Activated naive CD8-positive, alpha-beta T cell treated with anti-CD3 and anti-CD28 coated beads for 36 hours (primary cell): Measurements from ENCODE around the gene ZFYVE9. TPM values are rescaled to one million over a fixed set of nuclear protein-coding genes. Genes with fewer than 3 reads are reported as not detected.

ENCODE experiments used
- DNase-seq: peaks from one replicate; pipeline ENCODE4 v3.0.0; 2021
- H3K27ac Mint-ChIP-seq: one replicate; pipeline ENCODE4 v1.8.0; 2022; ENCODE audit warnings: mild to moderate bottlenecking, moderate library complexity, mixed read lengths
- H3K27me3 Mint-ChIP-seq: one replicate; pipeline ENCODE4 v1.8.0; 2022; ENCODE audit warnings: mild to moderate bottlenecking, mixed read lengths
- H3K36me3 Mint-ChIP-seq: one replicate; pipeline ENCODE4 v1.8.0; 2021; ENCODE audit warnings: mild to moderate bottlenecking, mixed read lengths
- H3K4me1 Mint-ChIP-seq: one replicate; pipeline ENCODE4 v1.8.0; 2021; ENCODE audit warnings: mixed read lengths
- H3K4me3 Mint-ChIP-seq: one replicate; pipeline ENCODE4 v1.8.0; 2022; ENCODE audit warnings: mild to moderate bottlenecking, moderate library complexity, mixed read lengths
- H3K9me3 Mint-ChIP-seq: one replicate; pipeline ENCODE4 v1.8.0; 2022; ENCODE audit warnings: mixed read lengths
- total RNA-seq, 2 experiments: library from RNA; stranded (reverse); gene quantifications; one replicate each; pipeline ENCODE4 v1.2.3, GENCODE V29; 2021

Gene ZFYVE9
- total RNA-seq, 2 experiments from 2014 or later = 6.1 to 6.3 TPM

DNA sequence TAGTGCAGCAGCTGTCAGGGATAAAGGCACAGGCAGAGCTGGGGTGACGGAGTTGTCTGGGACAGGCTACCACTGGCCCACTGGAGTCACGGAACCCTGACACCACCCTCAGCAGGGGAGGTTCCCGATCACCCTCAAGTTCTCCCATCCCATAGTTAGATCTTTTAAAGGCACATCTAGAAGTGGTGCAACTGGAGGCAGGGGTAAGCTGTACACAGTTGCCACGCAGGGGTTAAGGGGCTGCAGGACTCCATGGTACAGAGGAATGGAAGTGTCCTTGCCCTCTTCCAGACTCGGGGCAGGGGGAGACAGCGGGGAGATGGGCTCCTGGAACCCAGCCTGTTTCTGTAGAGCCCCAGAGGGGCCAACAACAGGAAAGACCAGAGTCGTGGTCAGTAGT is 210.8 kb downstream of the ZFYVE9 start:
- no peak overlapping the region for H3K27ac Mint-ChIP-seq
- H3K36me3 Mint-ChIP-seq = peaks cover 16% of the 10 kb centered on the region
- H3K4me1 Mint-ChIP-seq = peaks cover 2% of the 10 kb centered on the region
- H3K27me3 Mint-ChIP-seq = no peaks in the 10 kb centered on the region
- no peak overlapping the region for H3K4me3 Mint-ChIP-seq
- H3K9me3 Mint-ChIP-seq = no peaks in the 10 kb centered on the region
- DNase-seq = no peak

DNA sequence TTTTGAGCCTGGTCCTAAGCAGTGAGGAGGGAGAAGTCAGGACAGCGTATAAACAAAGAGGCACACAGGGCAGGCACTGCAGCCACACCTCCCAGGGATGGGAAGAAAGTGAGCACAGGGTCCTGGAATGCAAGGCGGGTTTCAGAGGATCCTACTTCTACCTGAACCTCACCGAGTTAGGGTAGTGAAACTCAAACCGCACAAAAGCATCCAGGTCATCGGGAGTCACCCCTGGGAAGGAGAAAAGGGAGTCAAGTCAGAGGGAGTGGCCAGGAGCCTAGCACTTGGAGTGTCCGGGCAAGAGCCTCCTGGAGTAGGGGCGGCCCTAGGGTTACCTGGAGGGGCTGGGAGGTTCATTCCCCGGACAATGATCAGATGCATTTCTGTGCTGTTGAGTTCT is 213.5 kb downstream of the ZFYVE9 start:
- Mint-ChIP-seq H3K27me3 (no peaks in the 10 kb centered on the region), H3K4me3 (no peak overlapping the region), H3K27ac (peak overlapping the region; percentile 4), H3K36me3 (peaks cover 25% of the 10 kb centered on the region), H3K9me3 (no peaks in the 10 kb centered on the region), H3K4me1 (no peaks in the 10 kb centered on the region)
- DNase-seq = no peak

DNA sequence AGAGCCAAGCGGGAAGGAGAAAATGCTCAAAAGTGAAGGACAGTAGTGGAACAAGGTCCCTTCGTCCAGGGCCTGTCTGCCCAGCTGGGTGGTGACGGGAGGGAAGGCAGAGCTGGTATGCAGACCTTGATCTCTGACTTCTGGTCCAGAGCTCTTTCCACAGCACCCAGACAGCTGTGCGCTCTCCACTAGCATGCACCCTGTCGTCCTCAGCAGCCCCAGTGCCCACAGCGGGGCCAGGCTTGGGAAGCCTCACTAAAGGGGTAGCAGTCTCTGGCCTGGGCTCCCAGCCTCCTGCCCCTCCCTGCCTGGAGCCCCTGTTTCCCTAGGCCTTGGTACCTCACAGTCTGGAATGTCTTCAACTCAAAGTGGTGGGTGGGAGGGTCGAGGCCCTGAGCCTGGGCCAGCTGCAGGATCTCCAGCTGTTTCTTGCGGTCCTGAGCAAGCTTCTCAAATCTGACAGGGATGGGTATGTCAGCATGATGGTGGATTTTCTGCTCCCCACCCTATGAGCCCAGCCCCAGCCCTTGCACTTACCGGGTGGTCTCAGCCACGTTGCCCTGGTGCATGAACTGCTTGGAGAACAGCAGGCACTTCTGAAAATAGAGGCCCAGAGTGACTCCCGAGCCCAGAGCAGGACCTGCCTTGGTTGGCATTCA is 214.1 kb downstream of the ZFYVE9 start:
- Mint-ChIP-seq H3K27me3 (no peaks in the 10 kb centered on the region), H3K27ac (peak overlapping the region; percentile 65), H3K9me3 (no peaks in the 10 kb centered on the region), H3K4me1 (no peaks in the 10 kb centered on the region), H3K36me3 (peaks cover 25% of the 10 kb centered on the region), H3K4me3 (no peak overlapping the region)
- DNase-seq = no peak

DNA sequence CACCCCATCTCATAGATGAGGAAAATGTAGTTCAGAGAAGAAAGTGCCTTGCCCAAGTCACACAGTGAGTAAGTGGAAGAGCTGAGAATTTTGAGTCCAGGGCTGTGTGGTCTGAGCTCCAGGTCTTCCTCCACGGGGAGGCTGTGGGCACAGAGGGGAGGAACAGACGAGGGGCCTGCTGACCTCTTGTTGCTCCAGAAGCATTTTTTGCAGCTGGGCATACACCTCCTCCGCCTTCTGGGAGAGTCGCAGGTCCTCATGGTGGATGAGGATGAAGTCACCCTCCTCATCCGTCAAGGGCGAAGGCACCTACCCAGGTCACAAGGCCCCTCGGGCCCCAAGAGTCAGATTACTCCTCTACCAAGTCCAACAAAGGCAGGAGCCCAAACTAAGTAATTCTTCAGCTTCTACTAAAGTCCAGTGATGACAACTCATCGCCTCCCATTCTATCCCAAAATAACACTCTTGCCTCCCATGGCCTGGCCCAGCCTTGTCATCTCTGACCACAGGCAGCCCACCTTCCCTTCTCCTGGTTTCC is 215.0 kb downstream of the ZFYVE9 start:
- Mint-ChIP-seq H3K4me1 (peaks cover 2% of the 10 kb centered on the region), H3K4me3 (no peak overlapping the region), H3K36me3 (peaks cover 25% of the 10 kb centered on the region), H3K27me3 (no peaks in the 10 kb centered on the region), H3K27ac (peak overlapping the region; percentile 65), H3K9me3 (no peaks in the 10 kb centered on the region)
- DNase-seq = no peak

DNA sequence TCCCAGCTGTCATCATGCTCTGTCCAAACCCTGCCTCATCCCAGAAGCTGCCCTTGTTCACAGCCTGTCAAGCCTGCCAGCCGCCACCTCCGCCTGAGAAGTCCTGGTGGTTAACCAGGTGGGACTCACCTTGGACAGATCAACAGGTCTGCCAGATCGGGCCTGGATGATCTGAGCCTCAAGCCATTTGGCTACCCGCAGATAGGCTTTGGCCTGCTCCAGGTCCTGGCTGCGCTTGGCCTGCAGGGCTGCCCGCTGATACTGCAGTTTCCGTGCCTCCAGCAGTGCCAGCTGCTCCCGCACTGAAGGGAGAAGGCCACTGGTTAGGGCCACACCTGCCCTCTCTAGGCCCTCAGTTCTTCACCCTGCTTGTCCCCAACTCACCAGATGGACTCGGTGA is 215.5 kb downstream of the ZFYVE9 start:
- H3K27me3 Mint-ChIP-seq = no peaks in the 10 kb centered on the region
- no peak overlapping the region for H3K4me3 Mint-ChIP-seq
- DNase-seq = no peak
- H3K27ac Mint-ChIP-seq = no peak overlapping the region
- H3K4me1 Mint-ChIP-seq = peaks cover 2% of the 10 kb centered on the region
- H3K9me3 Mint-ChIP-seq = no peaks in the 10 kb centered on the region
- H3K36me3 Mint-ChIP-seq = peaks cover 25% of the 10 kb centered on the region

DNA sequence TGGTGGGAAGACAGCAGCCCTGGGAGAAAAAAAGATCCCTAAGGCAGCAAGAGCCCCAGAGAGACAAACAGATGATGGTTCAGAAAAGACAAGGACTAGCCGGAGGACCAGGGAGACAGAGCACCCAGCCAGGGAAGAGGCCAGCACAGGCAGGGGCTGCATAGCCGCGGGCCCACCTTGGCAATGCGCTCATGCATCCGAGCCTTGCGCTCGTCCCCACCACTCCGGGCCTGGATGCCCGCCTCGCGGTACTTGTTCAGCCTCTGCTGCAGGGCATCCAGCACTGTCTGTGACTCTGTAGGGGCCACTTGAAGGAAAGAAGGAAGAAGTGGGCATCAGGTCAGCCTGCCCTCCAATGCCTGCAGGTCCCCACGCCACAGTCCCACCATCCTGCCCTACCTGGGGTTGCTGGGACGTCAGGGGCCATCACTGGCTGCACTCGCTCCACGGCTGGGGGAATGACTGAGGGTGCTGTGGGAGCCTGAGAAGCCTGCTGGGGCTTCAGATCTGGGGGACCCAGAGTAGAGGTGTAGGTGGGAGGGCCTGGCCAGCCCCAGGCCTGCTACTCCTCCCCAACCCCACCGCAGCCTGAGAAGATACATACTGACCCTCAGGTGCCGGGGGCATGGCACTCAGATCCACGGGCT is 217.1 kb downstream of the ZFYVE9 start:
- peaks cover 32% of the 10 kb centered on the region for H3K36me3 Mint-ChIP-seq
- H3K9me3 Mint-ChIP-seq = no peaks in the 10 kb centered on the region
- H3K4me1 Mint-ChIP-seq = peaks cover 5% of the 10 kb centered on the region
- no peak overlapping the region for H3K27ac Mint-ChIP-seq
- DNase-seq = no peak
- no peaks in the 10 kb centered on the region for H3K27me3 Mint-ChIP-seq
- H3K4me3 Mint-ChIP-seq = no peak overlapping the region

DNA sequence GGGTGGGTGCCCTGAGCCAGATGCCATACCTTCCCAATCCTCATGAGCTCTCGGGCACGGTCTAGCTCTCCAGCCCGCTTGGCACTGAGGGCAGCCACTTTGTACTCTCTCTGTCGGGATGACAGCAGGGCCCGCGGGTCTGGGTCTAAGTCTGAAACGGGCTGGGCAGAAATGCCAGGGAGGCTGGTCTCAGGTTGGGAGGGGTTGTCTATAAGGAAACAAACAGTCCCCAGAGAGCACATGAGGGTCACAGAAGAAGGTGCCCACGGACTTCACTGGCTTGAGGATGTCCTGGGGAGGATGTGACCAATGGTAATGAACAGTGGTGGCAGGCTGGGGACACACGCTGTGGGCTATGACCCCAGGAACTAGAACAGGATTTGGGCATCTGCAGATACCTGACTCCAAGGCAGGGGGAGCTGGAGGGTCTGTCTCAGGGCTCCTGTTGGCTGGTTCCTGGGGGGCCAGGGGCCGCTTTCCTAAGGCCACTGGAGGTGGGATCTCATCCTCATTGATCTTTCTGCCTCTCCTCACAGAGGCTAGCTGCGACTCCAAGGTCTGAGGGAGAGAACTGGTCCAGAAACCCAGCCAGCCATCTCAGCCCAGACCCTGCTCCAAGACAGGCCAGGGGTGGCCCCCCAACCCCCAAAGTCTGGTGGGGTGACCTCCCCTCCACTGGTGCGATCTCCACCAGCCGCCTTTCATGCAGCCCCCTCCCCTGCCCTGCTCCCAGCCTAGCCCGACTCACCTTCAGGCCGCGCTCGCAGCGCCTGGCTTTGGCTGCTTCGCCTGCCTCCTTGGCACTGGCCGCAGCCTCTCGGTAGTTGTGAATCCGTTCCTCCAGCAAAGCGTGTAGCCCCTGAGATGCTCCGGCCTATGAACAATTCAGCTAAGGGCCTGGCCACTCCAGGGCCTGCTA is 218.0 kb downstream of the ZFYVE9 start:
- no peak overlapping the region for H3K4me3 Mint-ChIP-seq
- no peak for DNase-seq
- no peaks in the 10 kb centered on the region for H3K9me3 Mint-ChIP-seq
- peaks cover 31% of the 10 kb centered on the region for H3K36me3 Mint-ChIP-seq
- no peak overlapping the region for H3K27ac Mint-ChIP-seq
- H3K27me3 Mint-ChIP-seq = no peaks in the 10 kb centered on the region
- H3K4me1 Mint-ChIP-seq = peaks cover 12% of the 10 kb centered on the region

DNA sequence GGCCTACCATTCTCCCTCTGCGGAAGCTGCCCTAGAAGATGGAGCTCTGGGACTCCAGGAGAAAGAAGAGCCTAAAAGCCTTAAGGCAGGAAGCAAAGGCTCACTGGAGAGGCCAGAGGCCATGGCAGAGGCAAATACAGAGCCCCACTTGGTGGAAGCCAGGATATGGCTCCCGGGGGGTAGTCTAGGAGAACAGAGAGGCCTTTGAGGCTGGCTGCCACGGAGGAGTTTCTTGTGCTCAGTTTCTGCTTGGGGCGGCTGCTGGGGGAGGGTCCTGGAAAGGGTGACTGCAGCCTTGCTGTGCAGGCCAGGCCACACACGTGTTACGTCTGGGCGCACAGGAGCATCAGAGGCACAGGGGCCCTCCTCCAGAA is 218.7 kb downstream of the ZFYVE9 start:
- H3K4me3 Mint-ChIP-seq = no peak overlapping the region
- peaks cover 29% of the 10 kb centered on the region for H3K36me3 Mint-ChIP-seq
- no peaks in the 10 kb centered on the region for H3K27me3 Mint-ChIP-seq
- no peak for DNase-seq
- no peak overlapping the region for H3K27ac Mint-ChIP-seq
- peaks cover 15% of the 10 kb centered on the region for H3K4me1 Mint-ChIP-seq
- no peaks in the 10 kb centered on the region for H3K9me3 Mint-ChIP-seq

DNA sequence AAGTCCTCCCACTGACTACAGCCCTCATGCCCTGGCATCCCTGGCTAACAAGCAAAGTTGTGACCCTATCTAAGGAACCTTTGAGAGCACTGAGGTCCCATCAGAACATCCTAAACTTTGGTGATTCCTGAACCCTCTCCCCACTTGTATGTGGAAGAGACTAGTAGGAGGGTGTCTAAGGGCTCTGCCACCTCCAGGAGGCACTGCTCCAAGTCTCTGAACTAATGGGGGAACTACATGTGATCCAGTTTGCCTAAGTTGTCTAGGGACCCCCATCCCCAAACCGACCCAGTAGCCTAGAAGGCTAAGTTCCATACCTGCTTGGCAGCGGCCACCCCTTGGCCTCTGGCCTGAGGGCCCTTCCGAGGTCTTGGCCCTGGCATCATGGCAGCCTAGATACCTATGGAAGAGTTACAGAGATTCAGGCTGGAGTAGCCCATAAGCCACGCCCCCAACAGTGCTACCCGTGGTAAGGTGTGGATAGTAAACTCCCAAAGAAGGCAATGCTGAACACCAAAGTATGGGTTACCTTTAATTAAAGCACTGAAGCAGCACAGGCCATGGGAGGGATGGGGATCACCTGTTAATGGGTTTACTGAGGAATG is 222.4 kb downstream of the ZFYVE9 start:
- DNase-seq = no peak
- peaks cover 22% of the 10 kb centered on the region for H3K36me3 Mint-ChIP-seq
- H3K9me3 Mint-ChIP-seq = no peaks in the 10 kb centered on the region
- peak overlapping the region; percentile 62 for H3K27ac Mint-ChIP-seq
- H3K4me1 Mint-ChIP-seq = peaks cover 35% of the 10 kb centered on the region
- peak overlapping the region; percentile 98 for H3K4me3 Mint-ChIP-seq
- no peaks in the 10 kb centered on the region for H3K27me3 Mint-ChIP-seq

DNA sequence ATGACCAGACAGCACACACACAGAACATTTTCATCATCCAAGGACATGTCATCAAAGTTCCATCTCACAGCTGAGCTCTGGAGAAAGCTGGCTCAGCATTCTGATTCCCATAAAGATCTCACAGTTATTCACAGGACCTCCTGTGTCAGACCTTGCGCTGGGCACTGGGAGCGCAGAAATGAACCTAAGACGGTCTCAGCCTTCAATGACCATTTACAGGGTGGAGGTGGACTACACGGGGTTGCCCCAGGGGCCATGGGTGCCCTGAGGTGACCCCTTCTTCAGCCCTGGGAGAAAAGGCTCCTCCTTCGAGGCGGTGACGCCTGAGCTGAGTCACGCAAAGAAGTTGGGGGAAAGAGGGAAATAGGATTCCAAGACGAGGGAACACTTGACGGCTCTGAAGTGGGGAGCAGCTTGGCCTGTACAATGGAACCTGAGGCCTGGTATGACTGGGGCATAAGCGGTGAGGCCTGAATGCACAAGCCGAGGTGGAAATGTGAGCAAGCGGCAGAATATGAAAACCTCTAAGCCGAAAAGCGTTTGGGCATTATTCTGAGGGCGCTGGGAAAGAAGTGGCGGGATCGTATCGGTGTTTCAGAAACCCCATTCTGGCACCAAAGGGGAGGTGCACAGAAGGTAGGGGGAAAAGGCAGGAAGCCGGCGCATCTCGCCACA is 223.3 kb downstream of the ZFYVE9 start:
- DNase-seq = peak; percentile 22
- Mint-ChIP-seq H3K36me3 (peaks cover 21% of the 10 kb centered on the region), H3K9me3 (no peaks in the 10 kb centered on the region), H3K27ac (peak overlapping the region; percentile 95), H3K4me1 (peaks cover 35% of the 10 kb centered on the region), H3K27me3 (no peaks in the 10 kb centered on the region), H3K4me3 (peak overlapping the region; percentile 98)

DNA sequence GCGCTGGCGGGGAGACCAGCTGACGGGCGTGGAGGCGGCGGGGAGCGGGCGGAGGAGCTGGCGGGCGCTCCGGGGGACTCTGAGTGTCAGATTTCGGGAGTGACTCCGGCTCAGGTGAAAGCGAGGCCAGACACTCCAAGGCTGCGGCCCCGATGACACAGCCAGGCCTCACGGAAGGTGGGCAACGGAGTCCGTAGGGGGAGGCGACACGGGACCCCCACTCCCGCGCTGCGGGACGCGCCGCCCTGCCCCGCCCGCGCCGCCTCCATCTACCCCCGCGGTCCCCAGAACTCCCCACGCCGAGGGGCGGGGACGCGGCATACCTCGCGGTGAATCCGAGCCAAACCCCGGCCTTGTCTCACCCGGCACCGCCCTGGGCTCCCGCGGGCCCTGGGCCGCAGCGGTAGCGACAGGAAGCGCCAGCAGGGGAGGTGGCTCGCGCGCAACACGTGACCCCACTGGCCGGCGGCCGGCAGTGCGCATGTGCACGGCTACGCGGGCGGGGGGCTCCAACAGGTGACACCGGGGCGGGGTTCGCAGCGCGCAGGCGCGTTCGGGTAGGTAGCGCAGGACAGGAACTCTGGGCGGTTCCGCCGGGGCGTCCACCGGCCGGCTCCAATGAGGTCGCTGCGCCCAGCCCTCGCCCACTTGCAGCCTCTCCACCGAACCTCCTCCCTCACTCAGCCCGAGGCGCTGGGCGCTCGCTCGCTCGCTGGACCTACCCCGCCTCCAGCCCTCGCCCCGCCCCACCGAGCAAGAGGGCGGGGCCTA is 224.0 kb downstream of the ZFYVE9 start, which contains the start of gene CC2D1B:
CC2D1B (minus strand) TSS at position 460 of the 771 bp plus-strand sequence. CDS start 1,585 bp downstream, outside the sequence.
- Mint-ChIP-seq H3K9me3 (no peaks in the 10 kb centered on the region), H3K4me1 (peaks cover 35% of the 10 kb centered on the region), H3K27me3 (no peaks in the 10 kb centered on the region), H3K27ac (peak within 1 kb of the TSS; percentile 95), H3K4me3 (peak within 1 kb of the TSS; percentile 98), H3K36me3 (peaks cover 24% of the 10 kb centered on the region)
- DNase-seq = peak; percentile 100

DNA sequence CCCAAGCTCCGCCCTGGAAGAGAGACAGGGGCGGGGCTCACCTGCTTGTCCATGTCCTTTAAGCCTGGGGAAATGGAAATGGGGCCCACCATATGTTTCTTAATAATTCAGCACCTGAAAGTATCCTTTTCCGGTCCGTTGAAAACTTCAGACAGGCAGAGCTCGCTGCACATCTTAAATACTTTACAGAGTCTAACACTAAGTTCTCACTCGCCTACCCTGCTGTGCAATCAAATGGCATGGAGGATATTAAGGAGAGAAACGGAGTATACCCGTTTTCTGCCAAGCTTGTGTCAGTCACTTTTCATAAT is 224.6 kb downstream of the ZFYVE9 start:
- H3K4me3 Mint-ChIP-seq = peak overlapping the region; percentile 98
- DNase-seq = no peak
- H3K36me3 Mint-ChIP-seq = peaks cover 27% of the 10 kb centered on the region
- H3K27me3 Mint-ChIP-seq = no peaks in the 10 kb centered on the region
- H3K4me1 Mint-ChIP-seq = peaks cover 35% of the 10 kb centered on the region
- peak overlapping the region; percentile 67 for H3K27ac Mint-ChIP-seq
- no peaks in the 10 kb centered on the region for H3K9me3 Mint-ChIP-seq

DNA sequence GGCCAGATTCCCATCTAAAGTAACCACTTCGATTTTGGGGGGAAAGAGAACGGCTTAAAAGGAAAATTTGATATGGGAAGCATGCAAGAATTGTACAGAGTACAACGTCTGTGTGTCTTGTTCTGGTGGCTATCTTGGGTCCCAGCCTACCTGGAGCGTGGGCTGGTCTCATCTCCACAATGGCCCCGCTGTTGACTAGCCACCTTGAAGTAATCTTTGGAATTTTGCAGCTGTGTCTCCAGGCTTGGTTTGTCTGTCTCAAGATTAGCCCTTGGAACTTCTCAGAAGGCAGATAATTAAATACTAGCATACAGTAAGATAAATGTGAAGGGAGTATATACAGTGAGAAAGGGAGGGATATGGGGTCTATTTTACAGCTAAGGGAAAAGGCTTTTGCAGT is 225.4 kb downstream of the ZFYVE9 start:
- no peak overlapping the region for H3K27ac Mint-ChIP-seq
- H3K27me3 Mint-ChIP-seq = no peaks in the 10 kb centered on the region
- H3K4me3 Mint-ChIP-seq = no peak overlapping the region
- H3K4me1 Mint-ChIP-seq = peaks cover 33% of the 10 kb centered on the region
- peaks cover 30% of the 10 kb centered on the region for H3K36me3 Mint-ChIP-seq
- no peak for DNase-seq
- no peaks in the 10 kb centered on the region for H3K9me3 Mint-ChIP-seq
